SJSA1 (cell line): ENCODE results near the gene TMEM163. TPM values are rescaled to one million over a fixed set of nuclear protein-coding genes. Genes with fewer than 3 reads are reported as not detected.

ENCODE experiments used
- DNase-seq, 2 experiments: peaks; one replicate each; pipeline ENCODE4 v3.0.0-alpha.2; 2015 to 2020; ENCODE audit warnings: low spot score in 2 of 2, low read depth in 1 of 2
- H3K27ac ChIP-seq: fragments of 250-450 bp; sonication (Bioruptor Pico); 2 replicates; pipeline ENCODE4 v1.5.1; 2020; ENCODE audit warnings: mild to moderate bottlenecking, moderate library complexity
- H3K27me3 ChIP-seq: fragments of 250-450 bp; sonication (Bioruptor Pico); replicated peaks from 2 replicates; pipeline ENCODE4 v1.5.1; 2020; ENCODE audit warnings: mild to moderate bottlenecking, moderate library complexity
- H3K36me3 ChIP-seq: fragments of 250-450 bp; sonication (Bioruptor Pico); 2 replicates; pipeline ENCODE4 v1.5.1; 2020; ENCODE audit warnings: mild to moderate bottlenecking
- H3K4me1 ChIP-seq: fragments of 250-450 bp; sonication (Bioruptor Pico); replicated peaks from 2 replicates; pipeline ENCODE4 v1.6.1; 2021; ENCODE audit warnings: mild to moderate bottlenecking
- H3K4me3 ChIP-seq: fragments of 250-450 bp; sonication (Bioruptor Pico); 2 replicates; pipeline ENCODE4 v1.5.1; 2020; ENCODE audit warnings: mild to moderate bottlenecking
- H3K9me3 ChIP-seq: fragments of 250-450 bp; sonication (Bioruptor Pico); replicated peaks from 2 replicates; pipeline ENCODE4 v1.5.1; 2020; ENCODE audit warnings: mild to moderate bottlenecking
- total RNA-seq: library from RNA; depleted of rRNA; stranded (reverse); fragments of >200 nt; shearing (Covaris generic); gene quantifications from 2 replicates; pipeline ENCODE4 v1.2.3, GENCODE V29; 2014

TMEM163 gene
- total RNA-seq, 1 experiment from 2014 or later: not detected

DNA sequence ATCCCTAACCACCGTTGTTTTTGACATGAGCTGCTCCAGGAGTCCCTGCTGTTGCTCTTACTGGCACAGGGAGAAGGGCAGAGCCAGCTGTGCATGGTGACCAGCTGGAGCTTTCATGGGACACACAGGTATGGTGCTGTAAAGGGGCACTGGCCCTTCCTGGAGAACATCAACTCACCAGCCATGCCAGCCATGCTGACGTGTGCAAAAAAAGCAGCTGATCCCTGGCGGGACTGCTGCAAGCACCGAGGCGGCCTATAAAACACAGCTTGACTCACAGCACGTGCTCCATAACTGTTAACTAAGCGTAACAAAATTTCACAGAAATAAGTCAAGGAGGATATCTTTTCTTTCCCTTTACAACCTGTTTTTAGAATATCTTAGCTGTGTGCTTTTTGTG, 165.1 kb downstream of the TMEM163 start:
- no peak overlapping the region for H3K27ac ChIP-seq
- no peak overlapping the region for H3K4me3 ChIP-seq
- H3K4me1 ChIP-seq: no peaks in the 10 kb centered on the region
- H3K27me3 ChIP-seq: no peaks in the 10 kb centered on the region
- DNase-seq: no peak
- no peaks in the 10 kb centered on the region for H3K36me3 ChIP-seq
- no peaks in the 10 kb centered on the region for H3K9me3 ChIP-seq

GRCh38 chr2:134550566-134551164, 168.1 kb downstream of the TMEM163 start:
- no peaks in the 10 kb centered on the region for H3K36me3 ChIP-seq
- H3K27ac ChIP-seq: no peak overlapping the region
- DNase-seq: no peak
- no peaks in the 10 kb centered on the region for H3K4me1 ChIP-seq
- H3K27me3 ChIP-seq: peaks cover 5% of the 10 kb centered on the region; the same call in 1 of the 2 replicates
- no peaks in the 10 kb centered on the region for H3K9me3 ChIP-seq
- no peak overlapping the region for H3K4me3 ChIP-seq

DNA sequence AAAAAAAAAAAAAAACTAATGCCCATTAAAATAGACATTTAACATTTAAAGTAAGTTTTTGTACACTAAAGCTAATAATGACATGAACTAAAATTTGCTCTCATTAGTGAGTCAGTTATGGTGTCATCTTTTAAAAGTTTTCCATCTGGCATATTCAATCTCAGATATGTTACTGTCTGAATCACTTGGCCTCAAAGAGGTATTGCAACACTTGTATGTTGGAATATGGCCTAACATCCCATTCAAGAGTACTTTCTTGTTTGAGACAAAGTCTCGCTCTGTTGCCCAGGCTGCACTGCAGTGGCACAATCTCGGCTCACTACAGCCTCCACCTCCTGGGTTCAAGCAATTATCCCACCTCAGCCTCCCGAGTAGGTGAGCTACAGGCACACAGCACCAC, 169.7 kb downstream of the TMEM163 start:
- Histone ChIP-seq H3K4me3 (no peak overlapping the region), H3K4me1 (no peaks in the 10 kb centered on the region), H3K9me3 (no peaks in the 10 kb centered on the region), H3K27ac (no peak overlapping the region), H3K36me3 (no peaks in the 10 kb centered on the region), H3K27me3 (peaks cover 5% of the 10 kb centered on the region; the same call in 1 of the 2 replicates)
- no peak for DNase-seq

DNA sequence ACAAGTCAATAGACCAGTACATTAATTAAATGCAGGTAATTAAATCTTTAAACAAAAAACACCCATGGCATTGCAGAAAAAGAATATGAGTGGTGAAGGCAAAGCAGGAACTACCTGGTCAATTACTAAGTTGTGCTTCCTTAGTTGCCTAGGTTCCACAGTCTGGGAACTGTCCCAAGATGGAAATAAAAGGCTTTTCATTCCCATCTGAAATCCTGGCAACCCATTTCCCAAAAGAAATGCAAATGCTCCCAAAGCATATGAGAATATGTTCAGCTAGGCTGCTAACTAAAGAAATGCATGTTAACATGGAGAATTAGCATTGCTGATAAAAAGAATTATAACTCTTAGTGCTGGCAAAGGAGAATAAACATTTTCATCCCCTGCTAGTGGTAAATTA, 177.8 kb downstream of the TMEM163 start:
- Histone ChIP-seq H3K4me3 (no peak overlapping the region), H3K27me3 (no peaks in the 10 kb centered on the region), H3K36me3 (no peaks in the 10 kb centered on the region), H3K27ac (no peak overlapping the region), H3K9me3 (no peaks in the 10 kb centered on the region), H3K4me1 (no peaks in the 10 kb centered on the region)
- no peak for DNase-seq

GRCh38 chr2:134539981-134540380, 178.8 kb downstream of the TMEM163 start:
- H3K36me3 ChIP-seq: no peaks in the 10 kb centered on the region
- no peaks in the 10 kb centered on the region for H3K27me3 ChIP-seq
- no peaks in the 10 kb centered on the region for H3K4me1 ChIP-seq
- no peak overlapping the region for H3K4me3 ChIP-seq
- no peak for DNase-seq
- H3K9me3 ChIP-seq: no peaks in the 10 kb centered on the region
- H3K27ac ChIP-seq: no peak overlapping the region

DNA sequence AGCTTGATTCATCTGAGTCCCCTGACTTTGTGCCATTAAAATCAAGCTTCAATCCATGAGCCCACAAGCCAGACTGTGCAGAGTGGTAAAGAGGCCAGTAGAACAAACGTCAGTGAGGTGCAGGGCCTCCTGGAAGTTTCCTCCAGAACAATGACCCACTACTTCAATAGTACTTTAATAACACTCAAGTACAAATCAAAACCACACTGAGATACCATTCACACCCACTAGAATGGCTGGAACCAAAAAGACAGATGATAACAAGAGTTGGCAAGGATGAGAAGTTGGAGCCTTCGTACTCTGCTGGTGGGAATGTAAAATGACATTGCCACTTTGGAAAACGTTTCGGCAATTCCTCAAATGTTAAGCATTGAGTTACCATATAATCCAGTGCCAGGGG, 181.1 kb downstream of the TMEM163 start:
- Histone ChIP-seq H3K4me3 (no peak overlapping the region), H3K36me3 (no peaks in the 10 kb centered on the region), H3K27ac (no peak overlapping the region), H3K4me1 (no peaks in the 10 kb centered on the region), H3K9me3 (no peaks in the 10 kb centered on the region), H3K27me3 (no peaks in the 10 kb centered on the region)
- DNase-seq: no peak

- Histone ChIP-seq H3K27me3 (no peaks in the 10 kb centered on the region), H3K4me1 (no peaks in the 10 kb centered on the region), H3K27ac (no peak overlapping the region), H3K36me3 (no peaks in the 10 kb centered on the region), H3K4me3 (no peak overlapping the region), H3K9me3 (no peaks in the 10 kb centered on the region)
- DNase-seq: no peak
These were observed 181.7 kb downstream of the TMEM163 start for GRCh38 chr2:134537121-134537520.

GRCh38 chr2:134536296-134536695, 182.5 kb downstream of the TMEM163 start:
- no peaks in the 10 kb centered on the region for H3K27me3 ChIP-seq
- H3K9me3 ChIP-seq: no peaks in the 10 kb centered on the region
- no peak overlapping the region for H3K4me3 ChIP-seq
- DNase-seq: no peak
- no peaks in the 10 kb centered on the region for H3K36me3 ChIP-seq
- no peaks in the 10 kb centered on the region for H3K4me1 ChIP-seq
- H3K27ac ChIP-seq: no peak overlapping the region

DNA sequence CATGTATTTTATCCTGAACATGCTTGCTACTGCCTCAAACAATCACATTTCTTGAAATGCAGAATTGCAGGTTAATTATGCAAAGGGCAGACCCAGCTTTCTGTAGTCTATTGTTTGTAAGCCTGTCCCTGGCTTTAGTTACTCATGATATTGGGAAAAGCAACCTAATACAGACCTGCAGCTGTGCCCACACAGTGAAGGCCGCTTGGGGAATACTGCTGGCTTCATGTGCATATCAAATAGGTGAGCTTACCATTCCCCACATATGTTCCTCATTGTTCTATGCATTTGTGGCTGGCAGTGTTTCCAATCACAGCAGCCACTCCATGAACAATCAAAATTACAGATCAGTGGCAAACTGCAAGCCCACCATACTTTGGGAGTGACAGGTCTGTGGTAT, 186.3 kb downstream of the TMEM163 start:
- no peak for DNase-seq
- Histone ChIP-seq H3K27ac (no peak overlapping the region), H3K4me3 (no peak overlapping the region), H3K4me1 (no peaks in the 10 kb centered on the region), H3K27me3 (peaks cover 9% of the 10 kb centered on the region; the same call in 1 of the 2 replicates), H3K36me3 (no peaks in the 10 kb centered on the region), H3K9me3 (no peaks in the 10 kb centered on the region)

- no peak for DNase-seq
- Histone ChIP-seq H3K9me3 (no peaks in the 10 kb centered on the region), H3K27me3 (peaks cover 9% of the 10 kb centered on the region; the same call in 1 of the 2 replicates), H3K4me1 (no peaks in the 10 kb centered on the region), H3K27ac (no peak overlapping the region), H3K4me3 (no peak overlapping the region), H3K36me3 (no peaks in the 10 kb centered on the region)
These were observed 191.4 kb downstream of the TMEM163 start for GRCh38 chr2:134527381-134527780.

DNA sequence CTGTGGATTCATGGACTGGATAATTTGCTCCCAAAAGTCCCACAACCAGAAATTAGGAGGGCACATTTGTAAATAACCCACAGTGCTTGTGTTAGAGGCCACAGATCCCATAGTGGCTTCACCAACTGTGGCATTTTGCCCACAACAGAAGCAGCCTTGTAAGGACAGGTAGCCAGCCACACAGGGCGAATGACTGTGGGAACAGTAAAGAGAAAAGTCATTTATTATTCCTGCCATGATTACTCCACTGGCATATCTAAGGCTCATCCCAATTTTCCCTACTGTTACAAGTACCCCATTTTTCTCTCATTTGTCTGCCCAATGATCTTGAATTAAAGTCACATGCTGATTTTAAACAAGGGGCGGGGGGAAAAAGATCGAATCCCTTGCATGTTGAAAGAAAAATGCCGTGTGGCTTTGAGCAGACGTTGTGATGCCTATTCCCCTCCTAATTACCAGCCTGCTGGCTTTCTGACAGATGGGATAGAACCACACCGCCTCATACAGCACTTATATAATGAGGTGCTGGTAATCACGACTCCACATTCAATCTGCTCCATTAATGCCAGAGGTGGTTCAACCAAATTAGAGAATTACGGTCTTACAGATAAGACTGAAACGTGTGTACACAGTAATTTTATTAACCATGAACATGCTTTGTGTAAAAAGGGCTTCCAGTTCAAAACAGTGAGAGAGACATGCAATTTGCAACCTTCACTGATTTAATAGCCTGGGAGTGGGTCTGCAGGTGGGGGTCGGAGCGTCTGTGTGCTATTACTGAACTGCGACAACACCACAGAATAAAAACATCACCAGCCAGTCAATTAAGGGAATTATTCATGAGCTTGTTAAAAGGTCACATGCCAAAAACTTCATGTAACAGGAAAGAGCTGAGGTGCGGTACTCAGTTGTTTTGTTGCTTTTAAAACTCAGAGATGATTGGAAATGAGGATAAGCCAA, 196.0 kb downstream of the TMEM163 start:
- Histone ChIP-seq H3K4me1 (no peaks in the 10 kb centered on the region), H3K9me3 (no peaks in the 10 kb centered on the region), H3K4me3 (no peak overlapping the region), H3K27ac (no peak overlapping the region), H3K36me3 (no peaks in the 10 kb centered on the region), H3K27me3 (peaks cover under 1% of the 10 kb centered on the region; the same call in 1 of the 2 replicates)
- no peak for DNase-seq

DNA sequence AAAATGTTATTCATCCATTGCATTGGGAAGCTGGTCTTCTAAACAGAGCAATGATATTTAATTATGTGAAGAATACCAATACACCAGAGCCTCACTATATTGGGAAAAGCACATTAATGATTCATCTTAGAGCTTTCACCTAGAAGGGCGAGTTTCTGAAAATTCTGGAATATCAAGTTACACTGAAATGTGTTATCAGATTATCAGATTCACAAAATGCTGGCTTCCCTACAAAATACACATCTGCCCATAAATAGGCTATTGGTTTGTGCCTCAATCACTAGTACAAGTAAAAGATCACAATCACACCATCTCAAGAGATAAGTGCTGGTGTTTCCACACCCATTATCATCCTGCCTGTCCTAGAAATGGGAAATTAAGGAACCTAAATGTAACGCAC, 200.7 kb downstream of the TMEM163 start:
- DNase-seq: no peak
- Histone ChIP-seq H3K9me3 (no peaks in the 10 kb centered on the region), H3K4me1 (no peaks in the 10 kb centered on the region), H3K27me3 (peaks cover 5% of the 10 kb centered on the region; the same call in 1 of the 2 replicates), H3K36me3 (no peaks in the 10 kb centered on the region), H3K4me3 (no peak overlapping the region), H3K27ac (no peak overlapping the region)

DNA sequence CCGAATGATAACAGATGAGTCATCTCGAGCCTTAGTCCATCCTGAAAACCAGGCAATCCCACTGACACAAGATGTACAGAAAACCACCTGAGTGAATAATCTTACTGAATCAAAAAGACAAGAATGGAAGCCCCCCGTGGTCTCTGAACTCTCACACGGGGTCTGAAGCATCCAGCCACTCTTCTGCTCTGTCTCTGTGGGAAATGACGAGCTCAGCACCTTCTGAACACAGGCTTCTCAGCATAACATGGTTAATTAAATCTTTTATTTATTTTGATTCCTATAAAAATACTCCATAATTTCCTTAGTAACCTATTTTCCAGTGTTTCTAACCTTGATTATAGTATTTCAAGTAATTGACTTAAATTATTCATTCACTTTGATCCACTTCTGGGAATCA, 203.7 kb downstream of the TMEM163 start:
- no peaks in the 10 kb centered on the region for H3K4me1 ChIP-seq
- no peaks in the 10 kb centered on the region for H3K9me3 ChIP-seq
- no peak for DNase-seq
- H3K4me3 ChIP-seq: no peak overlapping the region
- H3K27ac ChIP-seq: no peak overlapping the region
- H3K36me3 ChIP-seq: no peaks in the 10 kb centered on the region
- H3K27me3 ChIP-seq: peaks cover 5% of the 10 kb centered on the region

DNA sequence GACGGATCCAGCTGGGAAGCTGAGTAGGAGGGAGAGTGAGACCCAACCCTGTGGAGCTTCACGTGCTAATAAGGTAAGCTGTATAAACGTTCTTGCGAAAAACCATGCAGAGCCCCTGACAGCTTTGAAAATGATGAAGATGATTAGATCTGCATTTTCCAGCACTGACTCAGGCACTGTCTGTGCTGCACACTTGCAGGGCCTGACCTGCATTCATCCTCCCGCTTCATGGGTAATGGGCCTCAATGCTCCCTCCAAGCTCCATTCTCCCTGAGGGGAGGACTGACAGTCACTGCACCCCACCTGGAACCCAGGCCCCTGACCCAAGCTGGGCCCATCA, 205.4 kb downstream of the TMEM163 start:
- no peaks in the 10 kb centered on the region for H3K4me1 ChIP-seq
- no peak overlapping the region for H3K27ac ChIP-seq
- H3K27me3 ChIP-seq: peaks cover 5% of the 10 kb centered on the region

More for the DNA sequence above, 205.4 kb downstream of the TMEM163 start:
- no peaks in the 10 kb centered on the region; the same call in 1 of the 2 replicates for H3K9me3 ChIP-seq
- no peak for DNase-seq
- no peaks in the 10 kb centered on the region for H3K36me3 ChIP-seq
- H3K4me3 ChIP-seq: no peak overlapping the region
